ENCODE data around the gene GHRH.

Gene GHRH

GRCh38 chr20:37298190-37298939 is 36.8 kb upstream of the GHRH start:
- Histone ChIP-seq H3K27me3 (ENCODE audit: control insufficient read depth in 1 of 2, insufficient read depth in 1 of 2, low read length in 2 of 2) (no peaks in the 10 kb centered on the region), H2BK5ac (ENCODE audit: low read depth, low read length, poor library complexity, severe bottlenecking) (no peak overlapping the region)
- 75% methylated on average over 5 of the region's 6 CpGs for WGBS

GRCh38 chr20:37297066-37297736 is 35.6 kb upstream of the GHRH start:
- no peak overlapping the region for H2AK5ac ChIP-seq (ENCODE audit: low read length, severe bottlenecking)
- no peak overlapping the region for H3K4me2 ChIP-seq (ENCODE audit: low read length, poor library complexity, severe bottlenecking)
- no peak overlapping the region for H4K91ac ChIP-seq (ENCODE audit: low read length)
- H3K4ac ChIP-seq (ENCODE audit: low read depth in 1 of 2, low read length in 2 of 2) = no peak overlapping the region
- H3K79me1 ChIP-seq (replicated peaks; ENCODE audit: low read length, poor library complexity, severe bottlenecking) = peaks cover 25% of the 10 kb centered on the region
- no peaks in the 10 kb centered on the region for H3K9me3 ChIP-seq (ENCODE audit: control insufficient read depth, low read length)
- peaks cover 20 to 28% of the 10 kb centered on the region in 2 experiments for H3K36me3 ChIP-seq (ENCODE audit: control insufficient read depth in 1 of 2, insufficient read depth in 2 of 2, low read depth in 1 of 2, low read length in 2 of 2)
- peaks cover 16% of the 10 kb centered on the region for H3K4me1 ChIP-seq (ENCODE audit: control insufficient read depth, insufficient read depth, low read depth, low read length)
- H3K14ac ChIP-seq (ENCODE audit: low read length in 2 of 2) = no peak overlapping the region
- no peak overlapping the region for H2BK15ac ChIP-seq (ENCODE audit: low read depth, poor library complexity, severe bottlenecking)
- no peak overlapping the region for H3K27ac ChIP-seq (ENCODE audit: low read length, poor library complexity, severe bottlenecking)
- H3K9ac ChIP-seq (ENCODE audit: low read length) = peak overlapping the region; percentile 76
- no peaks in the 10 kb centered on the region for H3K27me3 ChIP-seq (ENCODE audit: control insufficient read depth in 1 of 2, insufficient read depth in 1 of 2, low read length in 2 of 2)
- H2BK5ac ChIP-seq (ENCODE audit: low read depth, low read length, poor library complexity, severe bottlenecking) = no peak overlapping the region
- 82% methylated on average over 13 of the region's 13 CpGs for WGBS
- peak; percentile 75 for DNase-seq
- H3K18ac ChIP-seq (ENCODE audit: low read depth in 1 of 2, low read length in 2 of 2) = no peak overlapping the region
- H3K4me3 ChIP-seq (ENCODE audit: insufficient read depth in 1 of 2, low read depth in 1 of 2, low read length in 2 of 2) = no peak overlapping the region
- no peak overlapping the region for H4K8ac ChIP-seq (ENCODE audit: low read length)
- no peak overlapping the region for H2BK120ac ChIP-seq (ENCODE audit: low read depth, low read length)
- H3K23ac ChIP-seq (ENCODE audit: low read length in 2 of 2) = no peak overlapping the region
- no peak overlapping the region for H2BK12ac ChIP-seq (ENCODE audit: low read length in 2 of 2)
- no peak overlapping the region for H2AFZ ChIP-seq (ENCODE audit: low read depth, low read length)

More at GRCh38 chr20:37298190-37298939, 36.8 kb upstream of the GHRH start:
- Histone ChIP-seq H4K91ac (ENCODE audit: low read length) (no peak overlapping the region), H2AK5ac (ENCODE audit: low read length, severe bottlenecking) (no peak overlapping the region), H3K23ac (ENCODE audit: low read length in 2 of 2) (no peak overlapping the region), H3K9ac (ENCODE audit: low read length) (peak overlapping the region; percentile 13), H3K9me3 (ENCODE audit: control insufficient read depth, low read length) (no peaks in the 10 kb centered on the region), H3K4ac (ENCODE audit: low read depth in 1 of 2, low read length in 2 of 2) (no peak overlapping the region), H3K27ac (ENCODE audit: low read length, poor library complexity, severe bottlenecking) (no peak overlapping the region), H3K4me3 (ENCODE audit: insufficient read depth in 1 of 2, low read depth in 1 of 2, low read length in 2 of 2) (no peak overlapping the region), H3K18ac (ENCODE audit: low read depth in 1 of 2, low read length in 2 of 2) (no peak overlapping the region), H4K8ac (ENCODE audit: low read length) (no peak overlapping the region), H2AFZ (ENCODE audit: low read depth, low read length) (no peak overlapping the region), H3K36me3 (ENCODE audit: control insufficient read depth in 1 of 2, insufficient read depth in 2 of 2, low read depth in 1 of 2, low read length in 2 of 2) (peaks cover 23 to 25% of the 10 kb centered on the region in 2 experiments), H3K4me1 (ENCODE audit: control insufficient read depth, insufficient read depth, low read depth, low read length) (peaks cover 15% of the 10 kb centered on the region), H2BK15ac (ENCODE audit: low read depth, poor library complexity, severe bottlenecking) (no peak overlapping the region), H2BK12ac (ENCODE audit: low read length in 2 of 2) (no peak overlapping the region), H2BK120ac (ENCODE audit: low read depth, low read length) (no peak overlapping the region), H3K79me1 (replicated peaks; ENCODE audit: low read length, poor library complexity, severe bottlenecking) (peaks cover 27% of the 10 kb centered on the region), H3K4me2 (ENCODE audit: low read length, poor library complexity, severe bottlenecking) (no peak overlapping the region), H3K14ac (ENCODE audit: low read length in 2 of 2) (no peak overlapping the region)
- peak; percentile 72 for DNase-seq

- H3K36me3 ChIP-seq (ENCODE audit: control insufficient read depth in 1 of 2, insufficient read depth in 2 of 2, low read depth in 1 of 2, low read length in 2 of 2) = peaks cover 12 to 20% of the 10 kb centered on the region in 2 experiments
- H4K8ac ChIP-seq (ENCODE audit: low read length) = no peak overlapping the region
- H2AFZ ChIP-seq (ENCODE audit: low read depth, low read length) = no peak overlapping the region
- H2BK120ac ChIP-seq (ENCODE audit: low read depth, low read length) = no peak overlapping the region
- no peaks in the 10 kb centered on the region for H3K9me3 ChIP-seq (ENCODE audit: control insufficient read depth, low read length)
- H3K18ac ChIP-seq (ENCODE audit: low read depth in 1 of 2, low read length in 2 of 2) = no peak overlapping the region
- H2AK5ac ChIP-seq (ENCODE audit: low read length, severe bottlenecking) = no peak overlapping the region
- no peak overlapping the region for H3K14ac ChIP-seq (ENCODE audit: low read length in 2 of 2)
- no peak overlapping the region for H3K27ac ChIP-seq (ENCODE audit: low read length, poor library complexity, severe bottlenecking)
- H4K91ac ChIP-seq (ENCODE audit: low read length) = no peak overlapping the region
- peaks cover 16% of the 10 kb centered on the region for H3K79me1 ChIP-seq (replicated peaks; ENCODE audit: low read length, poor library complexity, severe bottlenecking)
- no peak overlapping the region for H2BK15ac ChIP-seq (ENCODE audit: low read depth, poor library complexity, severe bottlenecking)
- H3K27me3 ChIP-seq (ENCODE audit: control insufficient read depth in 1 of 2, insufficient read depth in 1 of 2, low read length in 2 of 2) = no peaks in the 10 kb centered on the region
- no peak overlapping the region for H3K4me2 ChIP-seq (ENCODE audit: low read length, poor library complexity, severe bottlenecking)
- no peak overlapping the region for H3K4ac ChIP-seq (ENCODE audit: low read depth in 1 of 2, low read length in 2 of 2)
- H2BK12ac ChIP-seq (ENCODE audit: low read length in 2 of 2) = no peak overlapping the region
- 6% methylated on average over 2 of the region's 2 CpGs for WGBS
- H2BK5ac ChIP-seq (ENCODE audit: low read depth, low read length, poor library complexity, severe bottlenecking) = no peak overlapping the region
- no peak overlapping the region for H3K23ac ChIP-seq (ENCODE audit: low read length in 2 of 2)
- H3K9ac ChIP-seq (ENCODE audit: low read length) = peak overlapping the region; percentile 76
- H3K4me1 ChIP-seq (ENCODE audit: control insufficient read depth, insufficient read depth, low read depth, low read length) = peaks cover 16% of the 10 kb centered on the region
- H3K4me3 ChIP-seq (ENCODE audit: insufficient read depth in 1 of 2, low read depth in 1 of 2, low read length in 2 of 2) = no peak overlapping the region
- DNase-seq = peak; percentile 47
Observed at GRCh38 chr20:37296371-37296770, 34.8 kb upstream of the GHRH start.

- H2AFZ ChIP-seq (ENCODE audit: low read depth, low read length) = no peak overlapping the region
- H2BK15ac ChIP-seq (ENCODE audit: low read depth, poor library complexity, severe bottlenecking) = no peak overlapping the region
- H3K4ac ChIP-seq (ENCODE audit: low read depth in 1 of 2, low read length in 2 of 2) = no peak overlapping the region
- no peak overlapping the region for H3K23ac ChIP-seq (ENCODE audit: low read length in 2 of 2)
- peak overlapping the region; percentile 52 to 67 for H3K18ac ChIP-seq (ENCODE audit: low read depth in 1 of 2, low read length in 2 of 2)
- peak overlapping the region; percentile 76 for H3K9ac ChIP-seq (ENCODE audit: low read length)
- peak overlapping the region; percentile 82 for H3K27ac ChIP-seq (ENCODE audit: low read length, poor library complexity, severe bottlenecking)
- H3K36me3 ChIP-seq (ENCODE audit: control insufficient read depth in 1 of 2, insufficient read depth in 2 of 2, low read depth in 1 of 2, low read length in 2 of 2) = peaks cover 8 to 16% of the 10 kb centered on the region in 2 experiments
- WGBS = 81% methylated on average over 7 of the region's 7 CpGs
- H3K4me1 ChIP-seq (ENCODE audit: control insufficient read depth, insufficient read depth, low read depth, low read length) = peaks cover 17% of the 10 kb centered on the region
- no peak overlapping the region for H3K14ac ChIP-seq (ENCODE audit: low read length in 2 of 2)
- H2BK120ac ChIP-seq (ENCODE audit: low read depth, low read length) = no peak overlapping the region
- no peak overlapping the region for H4K91ac ChIP-seq (ENCODE audit: low read length)
- no peaks in the 10 kb centered on the region for H3K9me3 ChIP-seq (ENCODE audit: control insufficient read depth, low read length)
- peak overlapping the region; percentile 0 for H2AK5ac ChIP-seq (ENCODE audit: low read length, severe bottlenecking)
- H3K4me3 ChIP-seq (ENCODE audit: insufficient read depth in 1 of 2, low read depth in 1 of 2, low read length in 2 of 2) = peak overlapping the region in 1 of 2 experiments; percentile 19
- H2BK12ac ChIP-seq (ENCODE audit: low read length in 2 of 2) = peak overlapping the region; percentile 0 to 85
- DNase-seq = no peak
- H3K4me2 ChIP-seq (ENCODE audit: low read length, poor library complexity, severe bottlenecking) = no peak overlapping the region
- no peak overlapping the region for H2BK5ac ChIP-seq (ENCODE audit: low read depth, low read length, poor library complexity, severe bottlenecking)
- H3K27me3 ChIP-seq (ENCODE audit: control insufficient read depth in 1 of 2, insufficient read depth in 1 of 2, low read length in 2 of 2) = no peaks in the 10 kb centered on the region
- H3K79me1 ChIP-seq (replicated peaks; ENCODE audit: low read length, poor library complexity, severe bottlenecking) = peaks cover 13% of the 10 kb centered on the region
- H4K8ac ChIP-seq (ENCODE audit: low read length) = no peak overlapping the region
Observed at GRCh38 chr20:37295595-37295994, 34.0 kb upstream of the GHRH start.

Data from mesenchymal stem cell (in vitro differentiated cells and primary cell).